ENCODE measurements around the gene CEP250.
"Not testable (repeated sequence)": the region's sequence is repeated elsewhere in the genome, so short reads cannot be mapped to it uniquely, and the experiment has no call there.

CEP250 gene

DNA sequence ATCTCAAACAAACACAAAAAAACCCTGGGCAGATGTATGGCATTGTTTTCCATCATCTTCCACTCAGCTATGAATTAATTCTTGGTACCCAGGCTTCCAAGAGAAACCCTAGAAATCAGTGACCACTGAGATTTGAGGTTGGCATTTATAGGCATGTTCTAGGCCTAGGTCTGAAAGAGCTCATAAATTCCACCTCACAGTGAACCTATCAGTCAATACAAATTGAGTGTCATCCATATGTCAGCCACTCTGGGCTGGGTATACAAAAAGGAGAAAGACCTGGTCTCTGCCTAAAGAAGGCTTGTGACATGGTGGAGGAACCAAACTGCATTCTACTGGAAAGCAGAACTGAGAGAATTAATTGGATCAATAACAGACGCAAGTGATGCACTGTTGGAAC lies 43.9 kb downstream of the CEP250 start:
- DNase-seq = no peak

DNA sequence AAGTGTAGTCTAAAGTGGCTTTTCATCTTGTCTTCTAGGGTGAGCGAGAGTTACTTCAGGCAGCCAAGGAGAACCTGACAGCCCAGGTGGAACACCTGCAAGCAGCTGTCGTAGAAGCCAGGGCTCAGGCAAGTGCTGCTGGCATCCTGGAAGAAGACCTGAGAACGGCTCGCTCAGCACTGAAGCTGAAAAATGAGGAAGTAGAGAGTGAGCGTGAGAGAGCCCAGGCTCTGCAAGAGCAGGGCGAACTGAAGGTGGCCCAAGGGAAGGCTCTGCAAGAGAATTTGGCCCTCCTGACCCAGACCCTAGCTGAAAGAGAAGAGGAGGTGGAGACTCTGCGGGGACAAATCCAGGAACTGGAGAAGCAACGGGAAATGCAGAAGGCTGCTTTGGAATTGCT lies 47.0 kb downstream of the CEP250 start:
- no peak for DNase-seq

DNA sequence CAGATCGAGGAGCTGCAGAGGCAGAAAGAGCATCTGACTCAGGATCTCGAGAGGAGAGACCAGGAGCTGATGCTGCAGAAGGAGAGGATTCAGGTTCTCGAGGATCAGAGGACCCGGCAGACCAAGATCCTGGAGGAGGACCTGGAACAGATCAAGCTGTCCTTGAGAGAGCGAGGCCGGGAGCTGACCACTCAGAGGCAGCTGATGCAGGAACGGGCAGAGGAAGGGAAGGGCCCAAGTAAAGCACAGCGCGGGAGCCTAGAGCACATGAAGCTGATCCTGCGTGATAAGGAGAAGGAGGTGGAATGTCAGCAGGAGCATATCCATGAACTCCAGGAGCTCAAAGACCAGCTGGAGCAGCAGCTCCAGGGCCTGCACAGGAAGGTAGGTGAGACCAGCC lies 47.9 kb downstream of the CEP250 start:
- DNase-seq = no peak

DNA sequence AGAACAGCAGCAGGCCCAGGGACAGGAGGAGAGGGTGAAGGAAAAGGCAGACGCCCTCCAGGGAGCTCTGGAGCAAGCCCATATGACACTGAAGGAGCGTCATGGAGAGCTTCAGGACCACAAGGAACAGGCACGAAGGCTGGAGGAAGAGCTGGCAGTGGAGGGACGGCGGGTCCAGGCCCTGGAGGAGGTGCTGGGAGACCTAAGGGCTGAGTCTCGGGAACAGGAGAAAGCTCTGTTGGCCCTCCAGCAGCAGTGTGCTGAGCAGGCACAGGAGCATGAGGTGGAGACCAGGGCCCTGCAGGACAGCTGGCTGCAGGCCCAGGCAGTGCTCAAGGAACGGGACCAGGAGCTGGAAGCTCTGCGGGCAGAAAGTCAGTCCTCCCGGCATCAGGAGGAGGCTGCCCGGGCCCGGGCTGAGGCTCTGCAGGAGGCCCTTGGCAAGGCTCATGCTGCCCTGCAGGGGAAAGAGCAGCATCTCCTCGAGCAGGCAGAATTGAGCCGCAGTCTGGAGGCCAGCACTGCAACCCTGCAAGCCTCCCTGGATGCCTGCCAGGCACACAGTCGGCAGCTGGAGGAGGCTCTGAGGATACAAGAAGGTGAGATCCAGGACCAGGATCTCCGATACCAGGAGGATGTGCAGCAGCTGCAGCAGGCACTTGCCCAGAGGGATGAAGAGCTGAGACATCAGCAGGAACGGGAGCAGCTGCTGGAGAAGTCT lies 48.6 kb downstream of the CEP250 start:
- no peak for DNase-seq

DNA sequence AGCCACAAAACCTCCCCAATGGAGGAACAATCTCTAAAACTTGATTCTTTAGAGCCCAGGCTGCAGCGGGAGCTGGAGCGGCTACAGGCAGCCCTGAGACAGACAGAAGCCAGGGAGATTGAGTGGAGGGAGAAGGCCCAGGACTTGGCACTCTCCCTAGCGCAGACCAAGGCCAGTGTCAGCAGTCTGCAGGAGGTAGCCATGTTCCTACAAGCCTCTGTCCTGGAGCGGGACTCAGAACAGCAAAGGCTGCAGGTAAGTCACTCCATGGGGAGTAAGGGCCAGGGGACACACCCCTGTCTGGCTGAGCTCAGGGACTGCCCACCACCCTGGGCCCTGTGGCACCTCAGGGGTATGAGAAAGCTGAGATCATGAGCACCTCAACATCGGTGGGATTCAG lies 49.4 kb downstream of the CEP250 start:
- DNase-seq = no peak

DNA sequence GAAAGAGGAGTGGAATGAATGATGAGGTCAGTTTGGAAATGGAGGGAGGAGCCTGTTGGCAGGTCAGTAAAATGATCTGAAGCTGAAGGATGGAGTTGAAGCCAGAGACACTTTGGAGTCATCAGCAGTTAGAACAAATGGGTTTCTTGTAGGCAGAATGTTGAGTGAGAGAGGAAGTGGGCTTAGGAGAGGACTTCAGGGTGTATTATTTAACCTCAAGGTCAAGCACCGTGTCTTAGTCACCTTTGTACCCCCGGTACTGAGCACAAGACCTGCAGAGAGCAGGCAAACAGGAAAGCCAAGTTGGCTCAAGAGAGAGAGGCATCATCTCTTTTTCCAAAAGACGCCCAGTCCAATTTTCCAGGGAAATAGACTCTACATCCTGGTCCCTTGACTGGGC lies 50.8 kb downstream of the CEP250 start:
- no peak for DNase-seq

DNA sequence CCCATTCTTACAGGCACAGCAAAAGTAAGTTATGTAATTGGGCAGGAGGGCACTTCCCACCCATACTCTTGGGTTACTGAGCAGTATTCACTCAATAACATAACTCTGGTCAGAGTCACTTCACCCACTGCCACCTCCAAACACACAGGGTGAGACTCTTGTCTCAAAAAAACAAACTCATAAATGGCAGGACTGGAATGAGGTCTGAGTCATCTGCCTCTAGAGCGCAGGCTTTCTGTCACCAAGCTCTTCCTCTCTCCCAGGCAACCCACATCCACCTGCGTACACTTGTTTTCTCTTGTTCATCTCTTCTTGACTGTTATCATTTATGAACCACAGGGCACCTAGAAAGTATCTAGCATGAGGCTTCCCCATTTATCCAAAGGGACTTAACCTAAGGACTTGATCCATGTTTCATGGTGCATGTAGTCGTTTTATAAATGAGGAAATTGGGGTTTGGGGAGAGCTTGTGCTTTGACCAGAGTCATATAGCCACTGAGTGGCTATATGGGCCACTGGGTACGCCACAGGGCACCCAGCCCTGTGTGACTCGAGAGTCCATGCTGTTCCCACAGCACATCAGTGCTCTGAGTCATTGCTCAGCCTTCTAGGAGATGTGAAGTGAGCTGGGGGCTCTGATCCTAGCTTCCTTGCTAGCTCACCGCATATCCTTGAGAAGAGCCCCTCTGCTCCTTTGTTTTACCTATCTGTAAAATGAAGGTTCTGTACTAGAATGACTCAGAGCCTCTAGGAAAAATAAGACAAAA lies 51.7 kb downstream of the CEP250 start:
- no peak for DNase-seq

DNA sequence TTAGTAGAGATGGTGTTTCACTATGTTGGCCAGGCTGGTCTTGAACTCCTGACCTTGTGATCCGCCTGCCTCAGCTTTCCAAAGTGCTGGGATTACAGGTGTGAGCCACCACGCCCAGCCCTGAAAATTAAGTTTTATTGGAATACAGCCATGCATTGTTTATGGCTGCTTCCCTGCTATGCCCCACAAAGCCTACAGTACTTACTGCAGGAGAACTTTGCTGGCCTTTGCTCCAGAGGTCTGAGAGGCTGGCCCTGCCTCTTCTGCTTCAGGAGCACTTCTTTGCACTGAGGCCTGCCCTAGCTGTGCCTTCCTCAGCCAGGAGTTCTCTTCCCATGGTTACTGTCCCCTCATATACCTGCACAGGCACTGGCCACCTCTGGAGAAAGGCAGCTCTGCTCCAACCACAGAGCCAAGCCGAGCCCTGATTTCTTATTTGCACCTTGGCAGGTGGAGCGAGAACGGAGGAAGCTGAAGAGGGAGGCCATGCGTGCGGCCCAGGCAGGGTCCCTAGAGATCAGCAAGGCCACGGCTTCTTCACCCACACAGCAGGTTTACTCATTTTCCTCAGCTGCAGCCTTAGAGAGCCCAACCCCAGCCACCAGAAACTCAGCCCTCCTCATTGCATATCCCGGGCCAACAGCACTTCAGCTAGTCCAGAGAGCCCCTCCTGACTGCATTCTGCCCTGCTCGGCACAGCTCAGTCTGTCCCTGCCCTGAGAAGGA lies 53.3 kb downstream of the CEP250 start:
- no peak for DNase-seq

DNA sequence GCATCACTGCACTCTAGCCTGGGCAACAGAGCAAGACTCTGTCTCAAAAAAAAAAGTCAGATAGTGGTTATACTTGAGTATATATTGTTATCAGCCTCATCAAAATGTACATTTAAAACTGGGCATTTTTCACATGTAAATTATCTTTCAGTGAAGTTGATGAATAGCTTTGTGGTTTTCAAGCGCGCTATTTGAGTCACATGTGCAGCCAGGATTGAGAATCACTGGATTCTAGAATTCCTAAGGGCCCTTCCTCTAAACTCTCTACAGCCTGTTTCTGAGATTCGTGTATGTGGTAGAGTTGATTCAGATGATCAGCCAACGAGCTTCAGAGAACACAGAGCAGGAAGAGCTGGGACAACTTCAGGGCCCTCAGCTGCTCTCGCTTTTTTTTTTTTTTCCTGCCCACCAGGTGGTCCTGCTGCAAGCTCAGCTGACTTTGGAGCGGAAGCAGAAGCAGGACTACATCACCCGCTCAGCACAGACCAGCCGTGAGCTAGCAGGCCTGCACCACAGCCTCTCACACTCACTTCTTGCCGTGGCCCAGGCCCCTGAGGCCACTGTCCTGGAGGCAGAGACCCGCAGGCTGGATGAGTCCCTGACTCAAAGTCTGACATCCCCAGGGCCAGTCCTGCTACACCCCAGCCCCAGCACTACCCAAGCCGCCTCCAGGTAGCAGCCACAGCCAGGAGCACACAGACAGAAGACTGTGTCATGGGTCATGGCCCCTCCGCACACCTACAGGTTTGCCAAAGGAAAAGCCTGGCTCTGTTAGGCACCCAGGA lies 55.7 kb downstream of the CEP250 start:
- DNase-seq = no peak

DNA sequence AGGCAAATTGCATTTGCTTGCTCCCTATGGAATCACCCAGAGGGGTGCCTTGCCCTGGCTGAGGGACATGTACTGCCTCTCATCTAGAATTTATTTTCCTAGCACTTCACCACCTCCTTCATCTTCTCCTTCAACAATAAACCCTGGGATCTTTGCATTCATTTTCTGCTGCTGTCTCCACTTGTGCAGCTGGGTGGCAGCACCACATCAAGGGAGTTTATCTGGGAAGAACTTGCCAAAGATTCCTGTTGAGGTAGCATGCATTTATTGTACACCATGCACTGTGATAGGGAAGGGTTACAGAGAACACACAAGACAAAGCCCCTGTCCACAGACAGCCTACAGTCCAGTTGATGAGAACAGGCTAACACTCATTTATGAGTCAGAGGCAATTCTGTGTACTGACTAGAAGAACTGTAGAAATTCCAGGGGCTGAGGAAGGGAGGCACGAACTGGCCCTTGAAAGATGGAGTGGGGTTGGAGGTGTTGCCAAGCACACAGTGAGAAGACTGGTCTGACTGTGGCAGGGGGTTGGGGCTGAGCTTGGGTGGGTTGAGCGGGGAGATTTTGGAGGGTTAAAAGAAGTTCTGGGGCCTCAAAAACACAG lies 56.5 kb downstream of the CEP250 start:
- DNase-seq = no peak

DNA sequence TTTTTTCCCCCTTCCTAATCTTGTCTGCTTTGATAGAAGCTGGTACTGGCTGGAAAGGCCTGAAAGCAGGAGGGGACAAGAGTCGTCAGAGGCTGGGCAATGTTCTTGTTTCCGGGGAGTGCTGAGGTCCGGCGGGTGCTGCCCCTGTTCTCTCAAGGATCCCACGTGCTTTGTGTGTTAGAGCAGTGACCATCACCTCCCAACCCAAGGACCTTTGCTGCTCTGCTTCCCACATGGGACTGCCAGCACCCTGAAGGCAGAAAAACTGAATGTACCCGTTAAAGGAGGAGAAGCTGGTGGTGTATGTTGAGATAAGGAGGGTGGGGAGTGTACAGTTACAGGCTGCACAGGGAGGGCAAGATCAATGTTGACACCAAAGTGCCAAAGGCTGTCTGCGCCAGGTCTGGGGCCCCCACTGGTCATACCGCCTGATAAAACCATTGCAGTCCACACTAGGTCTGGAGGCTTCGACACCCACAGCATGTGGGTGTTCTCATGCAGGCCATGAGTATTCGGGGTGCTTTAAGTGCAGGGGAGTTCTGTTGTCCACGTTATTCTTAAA lies 59.1 kb downstream of the CEP250 start:
- no peak for DNase-seq

DNA sequence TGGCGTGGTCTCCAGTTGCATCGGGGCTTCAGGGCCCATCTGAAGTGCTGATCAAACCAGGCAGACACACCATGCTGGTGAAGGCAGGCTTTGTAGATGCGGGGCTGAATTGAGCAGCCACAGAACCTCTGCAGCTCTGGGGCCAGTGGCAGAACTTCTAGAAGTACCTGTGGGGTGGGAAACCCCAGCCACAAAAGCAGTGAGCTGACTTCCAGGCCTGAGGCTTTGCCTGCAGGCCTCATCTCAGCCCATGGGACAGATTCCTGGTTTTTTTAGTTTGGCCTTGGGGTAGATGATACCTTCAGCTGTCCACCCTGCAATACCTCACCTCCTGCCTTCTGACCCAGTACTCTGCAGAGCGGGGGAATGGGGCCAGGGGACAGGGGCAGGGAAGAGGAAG lies 59.9 kb downstream of the CEP250 start:
- no peak for DNase-seq

DNA sequence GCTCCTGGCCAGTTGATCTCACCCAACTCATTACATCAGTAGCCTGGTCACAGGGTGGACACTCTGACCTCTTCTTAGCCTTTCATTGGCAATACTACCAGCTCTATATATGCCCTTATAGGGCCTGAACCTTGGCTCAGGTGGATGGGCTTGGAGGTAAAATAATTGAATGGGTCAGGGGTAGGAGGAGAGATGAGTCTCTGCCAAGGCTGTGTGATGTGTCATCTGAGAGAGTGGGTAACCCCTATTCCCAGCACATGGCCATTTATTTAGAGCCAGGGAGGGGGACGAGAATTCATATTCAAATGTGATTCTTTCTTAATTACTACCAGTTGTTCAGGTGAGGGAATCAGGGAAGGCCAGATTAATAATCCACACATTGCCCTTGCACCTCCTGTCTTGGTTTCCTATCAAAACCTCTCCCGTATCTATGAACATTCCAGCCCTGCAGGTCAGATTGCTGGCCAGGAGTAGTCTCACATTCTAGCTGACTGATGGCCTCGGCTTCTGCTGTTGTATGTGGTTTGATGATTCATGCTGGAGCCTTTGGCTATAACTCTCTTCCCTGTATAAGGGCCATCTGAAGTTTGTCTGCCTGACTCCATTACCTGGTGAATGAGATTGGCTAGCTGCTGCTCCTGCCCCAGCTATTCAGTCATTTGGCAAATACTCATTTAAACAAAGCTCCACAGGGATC lies 60.7 kb downstream of the CEP250 start:
- DNase-seq = no peak

DNA sequence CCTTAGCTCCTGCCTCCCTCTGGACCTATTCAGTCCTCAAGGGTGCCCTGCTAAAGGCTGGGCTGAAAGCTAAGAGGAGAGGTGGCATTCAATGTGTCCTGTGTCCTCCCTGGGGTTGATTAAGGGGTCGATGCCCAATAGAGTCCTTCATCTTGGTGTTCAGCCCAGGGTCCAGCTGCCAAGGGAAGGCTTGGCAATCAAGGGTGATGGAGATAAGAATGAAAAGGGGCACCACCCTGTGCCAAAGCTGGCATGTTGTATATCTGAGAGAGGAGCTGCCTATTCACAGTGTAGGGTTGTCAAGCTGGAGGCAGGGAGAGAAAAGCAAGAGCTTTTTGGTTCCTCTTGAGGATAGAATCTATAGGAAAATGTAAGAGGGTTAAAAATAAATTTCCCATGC lies 61.7 kb downstream of the CEP250 start:
- no peak for DNase-seq

DNA sequence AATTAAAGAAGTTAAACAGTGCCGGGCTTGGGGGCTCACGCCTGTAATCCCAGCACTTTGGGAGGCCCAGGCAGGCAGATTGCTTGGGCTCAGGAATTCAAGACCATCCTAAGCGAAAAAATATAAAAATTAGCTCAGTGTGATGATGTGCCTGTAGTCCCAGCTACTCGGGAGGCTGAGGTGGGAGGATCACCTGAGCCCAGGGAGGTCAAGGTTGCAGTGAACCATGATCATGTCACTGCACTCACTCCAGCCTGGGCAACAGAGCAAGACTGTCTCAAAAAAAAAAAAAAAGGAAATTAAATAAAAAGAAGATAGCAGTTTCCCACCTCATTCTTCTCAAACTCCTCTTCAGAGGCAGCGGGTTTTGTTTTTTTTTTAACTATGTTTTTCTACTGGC lies 62.4 kb downstream of the CEP250 start:
- DNase-seq = not testable (repeated sequence)

DNA sequence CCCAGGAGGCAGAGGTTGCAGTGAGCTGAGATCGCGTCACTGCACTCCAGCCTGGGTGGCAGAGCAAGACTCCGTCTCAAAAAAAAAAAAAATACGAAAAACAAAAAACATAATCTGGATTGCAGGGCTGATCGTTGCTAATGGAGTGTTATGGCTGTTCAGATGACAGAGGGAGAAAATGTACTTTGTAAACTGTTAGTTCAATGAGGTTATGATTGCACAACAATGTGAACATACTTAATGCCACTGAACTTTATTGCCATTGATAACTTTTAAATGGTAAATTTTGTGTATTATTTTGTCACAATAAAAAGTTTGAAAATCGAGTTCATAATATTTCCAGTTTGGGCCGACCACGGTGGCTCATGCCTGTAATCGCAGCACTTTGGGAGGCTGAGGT lies 63.6 kb downstream of the CEP250 start:
- DNase-seq = no peak

DNA sequence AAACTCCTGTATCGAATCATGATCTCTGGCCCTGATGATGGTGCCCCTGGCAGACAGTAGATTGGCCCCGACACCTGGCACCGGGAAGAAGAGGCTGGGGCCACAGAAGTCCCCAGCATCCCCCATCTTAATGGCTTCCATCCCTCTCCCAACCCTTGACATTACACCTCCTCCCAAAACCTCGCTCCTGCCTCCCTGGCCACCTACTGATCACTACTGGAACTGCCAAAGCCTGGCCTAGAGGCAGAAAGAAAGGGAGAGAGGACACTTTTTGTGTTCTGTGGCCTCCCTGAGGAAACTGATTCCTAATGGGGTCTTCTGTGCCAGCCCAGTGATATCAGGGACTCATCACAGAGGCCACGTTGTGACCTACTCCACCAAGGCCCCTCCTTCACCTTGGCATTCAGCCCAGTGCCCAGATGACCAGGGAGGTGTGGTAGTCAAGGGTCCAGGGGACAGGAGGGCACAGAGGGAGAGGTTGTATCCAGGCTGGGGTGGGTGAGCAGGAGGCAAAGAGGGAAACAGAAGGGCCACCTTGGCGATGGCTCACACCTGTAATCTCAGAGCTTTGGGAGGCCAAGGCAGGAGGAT lies 68.0 kb downstream of the CEP250 start:
- DNase-seq = no peak

DNA sequence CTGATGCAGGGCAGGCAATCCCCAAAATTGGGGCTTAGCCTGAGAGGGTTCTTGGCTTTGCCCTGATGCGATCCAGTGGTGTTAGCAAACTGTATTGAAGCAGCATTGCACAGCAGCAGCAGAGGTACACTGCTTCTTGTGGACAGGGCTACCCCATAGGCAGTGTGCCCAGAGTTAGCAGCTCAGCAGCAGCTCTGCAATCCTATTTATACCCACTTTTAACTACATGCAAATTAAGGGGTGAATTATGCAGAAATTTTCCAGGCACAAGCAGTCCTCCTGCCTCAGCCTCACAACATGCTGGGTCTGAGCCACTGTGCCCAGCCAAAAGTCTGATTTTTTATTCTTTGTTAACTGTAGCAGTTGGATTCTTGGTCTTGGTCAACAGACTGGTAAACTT lies 70.2 kb downstream of the CEP250 start:
- no peak for DNase-seq

DNA sequence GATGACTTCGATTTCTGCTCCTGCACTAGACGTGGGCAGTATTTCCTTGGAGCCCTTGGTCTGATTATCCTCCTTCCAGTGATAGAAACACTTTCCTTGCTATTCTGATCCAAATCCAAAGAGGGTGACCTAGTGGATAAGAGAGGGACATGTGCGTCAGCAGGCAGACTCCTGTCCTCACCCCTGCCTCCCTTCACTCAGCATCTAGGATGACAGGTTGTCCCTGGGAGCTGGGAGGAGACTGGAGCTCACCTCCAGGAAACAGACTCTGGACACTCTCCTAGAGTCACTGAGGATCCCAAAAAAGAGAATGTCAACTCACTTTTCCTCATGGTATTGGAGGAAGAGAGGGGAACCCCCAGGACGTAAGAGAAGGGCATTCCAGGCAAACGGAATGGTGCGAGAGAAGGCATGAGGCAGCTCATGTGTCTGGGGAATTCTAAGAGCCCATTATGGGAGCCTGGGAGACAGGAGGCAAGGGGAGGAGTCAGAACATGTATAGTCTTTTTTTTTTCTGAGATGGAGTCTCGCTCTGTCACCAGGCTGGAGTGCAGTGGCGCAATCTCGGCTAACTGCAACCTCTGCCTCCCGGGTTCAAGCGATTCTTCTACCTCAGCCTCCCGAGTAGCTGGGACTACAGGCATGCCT lies 71.8 kb downstream of the CEP250 start:
- no peak for DNase-seq

DNA sequence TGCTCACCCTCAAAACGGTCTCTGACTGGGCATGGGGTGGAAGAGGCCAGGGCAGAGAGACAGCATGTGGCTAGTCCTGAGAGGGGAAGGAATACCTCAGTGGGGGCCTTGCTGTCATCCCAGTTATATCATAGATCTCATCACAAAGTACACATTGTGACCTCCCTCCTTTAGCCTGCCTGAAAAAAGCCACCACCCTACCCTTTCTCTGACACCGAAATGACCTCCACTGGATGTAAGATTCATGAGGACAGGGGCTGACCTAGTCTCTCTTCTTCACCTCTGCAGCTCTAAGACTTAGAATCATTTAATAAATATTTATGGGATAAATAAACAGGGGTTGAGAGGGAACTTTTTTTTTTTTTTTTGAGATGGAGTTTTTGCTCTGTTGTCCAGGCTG lies 74.2 kb downstream of the CEP250 start, which contains the start of gene C20orf173:
Gene C20orf173, minus strand, starts transcription at position 101 of the 400 bp plus-strand sequence. CDS start 279 bp downstream, outside the sequence.
- no peak for DNase-seq

DNA sequence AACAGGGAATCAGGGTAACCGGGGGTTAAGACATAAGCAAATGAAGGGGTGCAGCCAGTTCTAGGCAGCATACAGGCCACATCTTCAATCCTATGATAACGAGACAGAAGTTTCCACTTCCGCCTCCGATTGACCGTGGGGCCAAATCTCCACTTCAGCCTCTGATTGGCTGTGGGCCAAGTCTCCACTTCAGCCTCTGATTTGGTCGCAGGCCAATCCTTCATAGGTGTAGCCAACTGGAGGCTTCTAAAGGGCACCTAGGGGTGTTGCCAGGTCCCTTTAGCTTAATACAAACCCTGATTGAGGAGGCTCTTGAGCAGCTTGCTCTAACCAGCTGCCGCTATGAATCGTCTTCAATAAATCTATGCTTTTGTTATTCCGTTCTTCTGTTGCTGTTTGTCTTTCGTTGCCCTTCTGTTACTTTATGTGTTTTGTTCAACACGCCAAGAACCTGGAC lies 84.4 kb downstream of the CEP250 start:
- no peak for DNase-seq
